Skeletal muscle satellite cell (primary cell): ENCODE data around the gene ITGB2. TPM values are rescaled to one million over a fixed set of nuclear protein-coding genes. Genes with fewer than 3 reads are reported as not detected.

ENCODE experiments used
- H3K27me3 ChIP-seq: 2 replicates; pipeline ENCODE4 v1.7.0; 2013; ENCODE audit warnings: low read length; ENCODE audit not compliant: control insufficient read depth, insufficient read depth
- H3K36me3 ChIP-seq: 2 replicates; pipeline ENCODE4 v1.7.0; 2013; ENCODE audit warnings: mild to moderate bottlenecking, control low read depth, low read length; ENCODE audit not compliant: insufficient read depth
- H3K4me1 ChIP-seq: 2 replicates; pipeline ENCODE4 v1.7.0; 2013; ENCODE audit warnings: low read length; ENCODE audit not compliant: control insufficient read depth, insufficient read depth
- H3K4me2 ChIP-seq: 2 replicates; pipeline ENCODE4 v1.7.0; 2013; ENCODE audit warnings: mild to moderate bottlenecking, low read length
- H3K4me3 ChIP-seq: 2 replicates; pipeline ENCODE4 v1.7.0; 2013; ENCODE audit warnings: low read length
- H3K9ac ChIP-seq: 2 replicates; pipeline ENCODE4 v1.7.0; 2013; ENCODE audit warnings: mild to moderate bottlenecking, low read depth, low read length, moderate library complexity
- H3K9me3 ChIP-seq: replicated peaks from 2 replicates; pipeline ENCODE4 v1.7.0; 2013; ENCODE audit warnings: mild to moderate bottlenecking, control low read depth, low read length
- total RNA-seq: library from RNA; depleted of rRNA; stranded (reverse); fragments of >200 nt; gene quantifications from 2 replicates; pipeline ENCODE4 v1.2.3, GENCODE V29; 2012; rRNA removed

Gene ITGB2
- total RNA-seq: 1.7 TPM in 1 of 2 replicates, not detected in the other

- no peaks in the 10 kb centered on the region for H3K9me3 ChIP-seq
- H3K4me1 ChIP-seq: peaks cover 25% of the 10 kb centered on the region
- no peak within 1 kb of the TSS for H3K4me3 ChIP-seq
- no peak within 1 kb of the TSS for H3K9ac ChIP-seq
- peaks cover 23% of the 10 kb centered on the region for H3K27me3 ChIP-seq
- H3K4me2 ChIP-seq: no peak within 1 kb of the TSS
- H3K36me3 ChIP-seq: no peaks in the 10 kb centered on the region
These were observed at the start of gene ITGB2 for GRCh38 chr21:44920694-44921604. Gene ITGB2 (minus strand): TSS chr21:44920899. CDS start chr21:44910782, 10,117 bp downstream.

- Histone ChIP-seq H3K4me1 (peaks cover 28% of the 10 kb centered on the region), H3K27me3 (no peaks in the 10 kb centered on the region), H3K9ac (no peak overlapping the region), H3K4me2 (no peak overlapping the region), H3K4me3 (no peak overlapping the region), H3K9me3 (no peaks in the 10 kb centered on the region), H3K36me3 (peaks cover 53% of the 10 kb centered on the region)
These were observed 49.4 kb upstream of the ITGB2 start for GRCh38 chr21:44969931-44970755.

- no peaks in the 10 kb centered on the region for H3K27me3 ChIP-seq
- peaks cover 36% of the 10 kb centered on the region for H3K4me1 ChIP-seq
- H3K4me3 ChIP-seq: no peak overlapping the region
- no peak overlapping the region for H3K4me2 ChIP-seq
- H3K9ac ChIP-seq: no peak overlapping the region
- H3K36me3 ChIP-seq: peaks cover 45% of the 10 kb centered on the region
- no peaks in the 10 kb centered on the region for H3K9me3 ChIP-seq
These were observed 48.5 kb upstream of the ITGB2 start for GRCh38 chr21:44969066-44969670.

GRCh38 chr21:44967082-44968047 is 46.7 kb upstream of the ITGB2 start:
- Histone ChIP-seq H3K9ac (no peak overlapping the region), H3K4me1 (peaks cover 45% of the 10 kb centered on the region)

GRCh38 chr21:44966135-44967081 is 45.7 kb upstream of the ITGB2 start:
- Histone ChIP-seq H3K36me3 (peaks cover 39% of the 10 kb centered on the region), H3K4me3 (no peak overlapping the region), H3K9me3 (no peaks in the 10 kb centered on the region), H3K9ac (no peak overlapping the region), H3K4me1 (peaks cover 55% of the 10 kb centered on the region), H3K27me3 (no peaks in the 10 kb centered on the region), H3K4me2 (no peak overlapping the region)

More at GRCh38 chr21:44967082-44968047, 46.7 kb upstream of the ITGB2 start:
- Histone ChIP-seq H3K4me2 (no peak overlapping the region), H3K9me3 (no peaks in the 10 kb centered on the region), H3K4me3 (no peak overlapping the region), H3K27me3 (no peaks in the 10 kb centered on the region), H3K36me3 (peaks cover 39% of the 10 kb centered on the region)

GRCh38 chr21:44965251-44966022 is 44.7 kb upstream of the ITGB2 start:
- H3K9ac ChIP-seq: peak overlapping the region; percentile 52
- peaks cover 36% of the 10 kb centered on the region for H3K36me3 ChIP-seq
- H3K4me1 ChIP-seq: peaks cover 61% of the 10 kb centered on the region
- no peak overlapping the region for H3K4me3 ChIP-seq
- no peaks in the 10 kb centered on the region for H3K9me3 ChIP-seq
- H3K4me2 ChIP-seq: peak overlapping the region; percentile 2
- no peaks in the 10 kb centered on the region for H3K27me3 ChIP-seq

- peaks cover 55% of the 10 kb centered on the region for H3K4me1 ChIP-seq
- peaks cover 37% of the 10 kb centered on the region for H3K36me3 ChIP-seq
- H3K9ac ChIP-seq: peak overlapping the region; percentile 78
- no peak overlapping the region for H3K4me3 ChIP-seq
- H3K27me3 ChIP-seq: no peaks in the 10 kb centered on the region
- H3K9me3 ChIP-seq: no peaks in the 10 kb centered on the region
- H3K4me2 ChIP-seq: no peak overlapping the region
These were observed 43.7 kb upstream of the ITGB2 start for GRCh38 chr21:44964381-44964780.

- Histone ChIP-seq H3K9me3 (no peaks in the 10 kb centered on the region), H3K36me3 (peaks cover 27% of the 10 kb centered on the region), H3K4me1 (peaks cover 72% of the 10 kb centered on the region), H3K9ac (peak overlapping the region; percentile 78), H3K4me3 (no peak overlapping the region), H3K27me3 (no peaks in the 10 kb centered on the region), H3K4me2 (peak overlapping the region; percentile 44)
These were observed 41.8 kb upstream of the ITGB2 start for GRCh38 chr21:44962403-44962966.
